ENCODE data around the gene CENPV.

CENPV gene

GRCh38 chr17:16358394-16358793, 5.1 kb upstream of the CENPV start:
- no peak for DNase-seq

GRCh38 chr17:16354585-16354984, 1.3 kb upstream of the CENPV start:
- DNase-seq = no peak

- DNase-seq = peak; percentile 70
These were observed 477 bp downstream of the CENPV start for GRCh38 chr17:16352667-16353316.

- DNase-seq = peak; percentile 83
These were observed 984 bp downstream of the CENPV start for GRCh38 chr17:16352303-16352666.

- DNase-seq = no peak
These were observed 1.4 kb downstream of the CENPV start for GRCh38 chr17:16351831-16352230.

- DNase-seq = no peak
These were observed 3.8 kb downstream of the CENPV start for GRCh38 chr17:16349431-16349830.

GRCh38 chr17:16348586-16348985, 4.7 kb downstream of the CENPV start:
- no peak for DNase-seq

GRCh38 chr17:16346721-16347271, 6.5 kb downstream of the CENPV start:
- no peak for DNase-seq

GRCh38 chr17:16345565-16345964, 7.7 kb downstream of the CENPV start:
- DNase-seq = no peak

GRCh38 chr17:16343569-16343968, 9.7 kb downstream of the CENPV start:
- no peak for DNase-seq

GRCh38 chr17:16342979-16343378, 10.3 kb downstream of the CENPV start:
- no peak for DNase-seq

GRCh38 chr17:16339959-16340358, 13.3 kb downstream of the CENPV start:
- DNase-seq = no peak

- DNase-seq = no peak
These were observed 13.9 kb downstream of the CENPV start for GRCh38 chr17:16339402-16339801.

GRCh38 chr17:16338391-16338790, 14.9 kb downstream of the CENPV start:
- DNase-seq = no peak

GRCh38 chr17:16329519-16330271, 23.6 kb downstream of the CENPV start:
- no peak for DNase-seq

GRCh38 chr17:16328997-16329396, 24.3 kb downstream of the CENPV start:
- DNase-seq = no peak

GRCh38 chr17:16327018-16327417, 26.3 kb downstream of the CENPV start:
- no peak for DNase-seq

GRCh38 chr17:16325964-16326363, 27.3 kb downstream of the CENPV start:
- DNase-seq = no peak

- DNase-seq = no peak
These were observed 30.6 kb downstream of the CENPV start for GRCh38 chr17:16322636-16323035.

GRCh38 chr17:16319969-16320368, 33.3 kb downstream of the CENPV start:
- no peak for DNase-seq

- no peak for DNase-seq
These were observed 38.4 kb downstream of the CENPV start for GRCh38 chr17:16314859-16315258.

- no peak for DNase-seq
These were observed 39.1 kb downstream of the CENPV start for GRCh38 chr17:16314189-16314588.

GRCh38 chr17:16313139-16314090, 39.9 kb downstream of the CENPV start:
- DNase-seq = no peak
